Esophagus (tissue), 2 donors: ENCODE measurements around the gene HAPLN2. TPM values are rescaled to one million over a fixed set of nuclear protein-coding genes. Genes with fewer than 3 reads are reported as not detected.

ENCODE experiments used
- H3K27ac ChIP-seq, 2 donors: one replicate each; pipeline ENCODE4 v1.5.1; 2013; ENCODE audit warnings: low read depth in 2 of 2, mild to moderate bottlenecking in 2 of 2, inconsistent platforms in 1 of 2, low read length in 1 of 2, moderate library complexity in 1 of 2
- H3K27me3 ChIP-seq, 2 donors: one replicate each; pipeline ENCODE4 v1.6.1; 2013; ENCODE audit warnings: low read length in 2 of 2, control low read depth in 1 of 2, mild to moderate bottlenecking in 1 of 2; ENCODE audit not compliant: insufficient read depth in 2 of 2, control insufficient read depth in 1 of 2
- H3K36me3 ChIP-seq, 2 donors: one replicate each; pipeline ENCODE4 v1.6.1; 2013; ENCODE audit warnings: low read length in 1 of 2; ENCODE audit not compliant: control insufficient read depth in 2 of 2, insufficient read depth in 2 of 2
- H3K4me1 ChIP-seq, 2 donors: one replicate each; pipeline ENCODE4 v1.6.1; 2013; ENCODE audit warnings: low read length in 1 of 2; ENCODE audit not compliant: control insufficient read depth in 2 of 2, insufficient read depth in 2 of 2
- H3K4me3 ChIP-seq, 2 donors: one replicate each; pipeline ENCODE4 v1.5.1; 2013; ENCODE audit warnings: low read length in 2 of 2, mild to moderate bottlenecking in 2 of 2, low read depth in 1 of 2, moderate library complexity in 1 of 2
- H3K9me3 ChIP-seq, 2 donors: one replicate each; pipeline ENCODE4 v1.6.1; 2013; ENCODE audit warnings: mild to moderate bottlenecking in 2 of 2, low read depth in 1 of 2, low read length in 1 of 2, moderate library complexity in 1 of 2; ENCODE audit not compliant: control insufficient read depth in 2 of 2, insufficient read depth in 1 of 2
- WGBS, 2 donors: extraction: QIAGEN DNeasy Blood & Tissue Kit; methylation state at CpG; one replicate each; pipeline ENCODE4 v1.1.7; 2013; 5-methylcytosine and 5-hydroxymethylcytosine counted together
- polyA plus RNA-seq, 2 donors: library from polyadenylated mRNA; stranded (reverse); fragments of 200-250 nt; gene quantifications; one replicate each; pipeline ENCODE4 v1.2.3, GENCODE V29; 2013
- donor health status: healthy with polysubstance abuse.
- donor health status: Bipolar disorder and iron deficiency.

The HAPLN2 gene
- polyA plus RNA-seq, 2 donors, result 0.14 to 0.28 TPM

- Histone ChIP-seq H3K36me3 (no peaks in the 10 kb centered on the region), H3K9me3 (peaks cover 0 to 3% of the 10 kb centered on the region in 2 donors), H3K27ac (no peak overlapping the region), H3K4me1 (no peaks in the 10 kb centered on the region), H3K27me3 (peaks cover 0 to 13% of the 10 kb centered on the region in 2 donors), H3K4me3 (no peak overlapping the region)
- WGBS, 2 donors, result 80 to 89% methylated on average over 9 to 10 of the region's 10 CpGs
Observed at GRCh38 chr1:156648496-156648895, 29.3 kb downstream of the HAPLN2 start.

DNA sequence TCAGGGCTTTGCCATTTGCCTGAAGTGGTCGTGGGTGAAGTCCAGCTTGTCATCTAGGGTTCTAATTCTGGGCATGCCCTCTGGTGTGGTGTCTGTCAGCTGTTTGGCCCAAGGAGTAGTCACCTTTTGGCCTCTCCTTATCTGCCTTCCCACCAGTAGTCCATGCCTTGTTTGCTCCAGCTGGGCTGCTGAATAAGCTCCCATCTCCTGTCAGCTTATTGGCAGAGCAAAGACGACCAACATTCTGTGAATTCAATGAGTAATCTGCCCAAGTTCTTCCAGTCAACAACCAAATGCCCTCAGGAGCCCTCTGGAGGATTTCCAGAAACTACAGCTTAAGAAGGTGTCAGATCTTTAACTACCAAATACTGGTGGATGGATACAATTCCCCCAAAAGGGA is 29.7 kb downstream of the HAPLN2 start:
- H3K9me3 ChIP-seq, result peaks cover 0 to 3% of the 10 kb centered on the region in 2 donors
- 7 to 15% methylated on average over 2 of the region's 2 CpGs for WGBS, 2 donors
- no peaks in the 10 kb centered on the region for H3K36me3 ChIP-seq
- H3K4me3 ChIP-seq, result no peak overlapping the region
- no peaks in the 10 kb centered on the region for H3K4me1 ChIP-seq
- no peak overlapping the region for H3K27ac ChIP-seq
- peaks cover 0 to 13% of the 10 kb centered on the region in 2 donors for H3K27me3 ChIP-seq

DNA sequence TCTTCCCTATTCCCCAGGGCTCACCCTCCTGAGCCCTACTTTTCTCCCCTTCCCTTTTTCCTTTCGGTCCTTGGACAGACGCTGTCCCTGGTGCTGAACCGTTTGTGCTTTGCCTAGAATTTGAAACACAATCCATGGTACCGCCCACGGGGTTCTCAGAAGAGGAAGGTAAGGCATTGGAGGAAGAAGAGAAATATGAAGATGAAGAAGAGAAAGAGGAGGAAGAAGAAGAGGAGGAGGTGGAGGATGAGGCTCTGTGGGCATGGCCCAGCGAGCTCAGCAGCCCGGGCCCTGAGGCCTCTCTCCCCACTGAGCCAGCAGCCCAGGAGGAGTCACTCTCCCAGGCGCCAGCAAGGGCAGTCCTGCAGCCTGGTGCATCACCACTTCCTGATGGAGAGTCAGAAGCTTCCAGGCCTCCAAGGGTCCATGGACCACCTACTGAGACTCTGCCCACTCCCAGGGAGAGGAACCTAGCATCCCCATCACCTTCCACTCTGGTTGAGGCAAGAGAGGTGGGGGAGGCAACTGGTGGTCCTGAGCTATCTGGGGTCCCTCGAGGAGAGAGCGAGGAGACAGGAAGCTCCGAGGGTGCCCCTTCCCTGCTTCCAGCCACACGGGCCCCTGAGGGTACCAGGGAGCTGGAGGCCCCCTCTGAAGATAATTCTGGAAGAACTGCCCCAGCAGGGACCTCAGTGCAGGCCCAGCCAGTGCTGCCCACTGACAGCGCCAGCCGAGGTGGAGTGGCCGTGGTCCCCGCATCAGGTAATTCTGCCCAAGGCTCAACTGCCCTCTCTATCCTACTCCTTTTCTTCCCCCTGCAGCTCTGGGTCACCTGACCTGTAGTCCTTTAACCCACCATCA is 33.1 kb downstream of the HAPLN2 start:
- Histone ChIP-seq H3K4me1 (peaks cover 0 to 9% of the 10 kb centered on the region in 2 donors), H3K9me3 (peaks cover 0 to 3% of the 10 kb centered on the region in 2 donors), H3K27me3 (peaks cover 0 to 17% of the 10 kb centered on the region in 2 donors)

DNA sequence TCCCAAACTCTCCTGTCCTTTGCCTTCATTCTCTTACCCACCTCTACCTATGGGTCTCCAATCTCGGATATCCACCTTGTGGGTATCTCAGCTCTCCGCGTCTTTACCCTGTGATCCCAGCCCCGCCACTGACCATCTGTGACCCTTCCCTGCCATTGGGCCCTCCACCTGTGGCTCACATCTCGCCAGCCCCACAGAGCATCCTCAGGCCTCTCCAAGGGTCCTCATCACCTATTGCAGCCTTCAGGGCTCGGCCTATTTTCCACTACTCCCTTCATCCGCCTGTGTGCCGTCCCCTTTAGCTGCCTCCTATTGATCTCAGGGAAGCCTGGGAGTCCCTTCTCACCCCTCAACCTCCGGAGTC is 33.8 kb downstream of the HAPLN2 start:
- Histone ChIP-seq H3K27me3 (peaks cover 0 to 13% of the 10 kb centered on the region in 2 donors), H3K36me3 (no peaks in the 10 kb centered on the region), H3K27ac (no peak overlapping the region)

More for the DNA sequence above, 33.1 kb downstream of the HAPLN2 start:
- no peaks in the 10 kb centered on the region for H3K36me3 ChIP-seq
- no peak overlapping the region for H3K4me3 ChIP-seq
- 47 to 50% methylated on average over 16 of the region's 16 CpGs for WGBS, 2 donors
- H3K27ac ChIP-seq, result no peak overlapping the region

GRCh38 chr1:156654700-156655099 is 35.5 kb downstream of the HAPLN2 start:
- peaks cover 0 to 17% of the 10 kb centered on the region in 2 donors for H3K4me1 ChIP-seq
- H3K27me3 ChIP-seq, result peaks cover 0 to 13% of the 10 kb centered on the region in 2 donors
- no peak overlapping the region for H3K27ac ChIP-seq
- WGBS, 2 donors, result 57 to 67% methylated on average over 1 of the region's 1 CpG
- peaks cover 0 to 3% of the 10 kb centered on the region in 2 donors for H3K9me3 ChIP-seq
- no peaks in the 10 kb centered on the region for H3K36me3 ChIP-seq
- no peak overlapping the region for H3K4me3 ChIP-seq

More for the DNA sequence above, 33.8 kb downstream of the HAPLN2 start:
- Histone ChIP-seq H3K9me3 (peaks cover 0 to 3% of the 10 kb centered on the region in 2 donors), H3K4me1 (peaks cover 0 to 12% of the 10 kb centered on the region in 2 donors), H3K4me3 (no peak overlapping the region)
- WGBS, 2 donors, result 82% methylated on average over 9 of the region's 9 CpGs

- peaks cover 0 to 21% of the 10 kb centered on the region in 2 donors for H3K4me1 ChIP-seq
- no peaks in the 10 kb centered on the region for H3K36me3 ChIP-seq
- no peak overlapping the region for H3K27ac ChIP-seq
- peaks cover 0 to 13% of the 10 kb centered on the region in 2 donors for H3K27me3 ChIP-seq
- no peak overlapping the region for H3K4me3 ChIP-seq
- H3K9me3 ChIP-seq, result peaks cover 0 to 3% of the 10 kb centered on the region in 2 donors
- 47 to 67% methylated on average over 2 of the region's 2 CpGs for WGBS, 2 donors
Observed at GRCh38 chr1:156655151-156655903, 36.1 kb downstream of the HAPLN2 start.

DNA sequence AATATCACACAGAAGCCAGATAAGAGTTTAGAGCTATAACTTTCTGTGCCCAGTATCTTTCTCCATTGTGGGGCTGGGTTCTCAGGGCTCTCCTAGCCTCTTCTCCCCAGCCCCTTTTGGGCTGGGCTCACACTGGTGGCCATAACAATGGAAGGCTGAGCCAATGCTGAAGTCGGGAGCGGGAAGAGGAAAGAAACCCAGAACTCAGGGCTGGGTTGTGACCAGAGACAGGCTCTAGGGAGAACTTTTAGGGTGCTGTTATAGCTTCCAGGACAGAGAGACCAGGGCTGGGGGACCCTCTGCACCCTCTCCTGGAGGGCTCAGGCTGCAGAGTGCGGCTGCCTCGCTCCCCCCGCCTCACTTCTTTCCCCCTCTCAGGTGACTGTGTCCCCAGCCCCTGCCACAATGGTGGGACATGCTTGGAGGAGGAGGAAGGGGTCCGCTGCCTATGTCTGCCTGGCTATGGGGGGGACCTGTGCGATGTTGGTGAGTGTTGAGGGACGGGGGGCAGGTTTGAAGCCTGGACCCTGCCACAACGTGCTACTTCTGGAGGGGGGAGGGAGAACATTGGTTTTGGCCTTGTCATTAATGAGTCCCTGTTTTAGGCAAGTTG is 36.8 kb downstream of the HAPLN2 start:
- Histone ChIP-seq H3K27ac (no peak overlapping the region), H3K4me3 (no peak overlapping the region), H3K9me3 (peaks cover 0 to 3% of the 10 kb centered on the region in 2 donors), H3K4me1 (peaks cover 0 to 27% of the 10 kb centered on the region in 2 donors), H3K36me3 (no peaks in the 10 kb centered on the region), H3K27me3 (peaks cover 0 to 13% of the 10 kb centered on the region in 2 donors)
- WGBS, 2 donors, result 65 to 67% methylated on average over 9 of the region's 9 CpGs

GRCh38 chr1:156656806-156657740 is 37.9 kb downstream of the HAPLN2 start:
- no peaks in the 10 kb centered on the region for H3K36me3 ChIP-seq
- peaks cover 0 to 3% of the 10 kb centered on the region in 2 donors for H3K9me3 ChIP-seq
- H3K4me1 ChIP-seq, result peaks cover 2 to 32% of the 10 kb centered on the region in 2 donors
- H3K27ac ChIP-seq, result no peak overlapping the region
- H3K27me3 ChIP-seq, result peaks cover 0 to 13% of the 10 kb centered on the region in 2 donors
- 2 to 4% methylated on average over 53 to 54 of the region's 54 CpGs for whole genome bisulfite sequencing, 2 donors
- no peak overlapping the region for H3K4me3 ChIP-seq
